HG02884 (cell line): Measurements from ENCODE around the gene FOXE1.

ENCODE experiments used
- ATAC-seq: cut with Tn5 transposase; IDR thresholded peaks from one replicate; pipeline ENCODE4 v1.9.1; 2021; ENCODE audit warnings: mild to moderate bottlenecking, moderate library complexity; ENCODE audit not compliant: unreplicated experiment

FOXE1 gene

DNA sequence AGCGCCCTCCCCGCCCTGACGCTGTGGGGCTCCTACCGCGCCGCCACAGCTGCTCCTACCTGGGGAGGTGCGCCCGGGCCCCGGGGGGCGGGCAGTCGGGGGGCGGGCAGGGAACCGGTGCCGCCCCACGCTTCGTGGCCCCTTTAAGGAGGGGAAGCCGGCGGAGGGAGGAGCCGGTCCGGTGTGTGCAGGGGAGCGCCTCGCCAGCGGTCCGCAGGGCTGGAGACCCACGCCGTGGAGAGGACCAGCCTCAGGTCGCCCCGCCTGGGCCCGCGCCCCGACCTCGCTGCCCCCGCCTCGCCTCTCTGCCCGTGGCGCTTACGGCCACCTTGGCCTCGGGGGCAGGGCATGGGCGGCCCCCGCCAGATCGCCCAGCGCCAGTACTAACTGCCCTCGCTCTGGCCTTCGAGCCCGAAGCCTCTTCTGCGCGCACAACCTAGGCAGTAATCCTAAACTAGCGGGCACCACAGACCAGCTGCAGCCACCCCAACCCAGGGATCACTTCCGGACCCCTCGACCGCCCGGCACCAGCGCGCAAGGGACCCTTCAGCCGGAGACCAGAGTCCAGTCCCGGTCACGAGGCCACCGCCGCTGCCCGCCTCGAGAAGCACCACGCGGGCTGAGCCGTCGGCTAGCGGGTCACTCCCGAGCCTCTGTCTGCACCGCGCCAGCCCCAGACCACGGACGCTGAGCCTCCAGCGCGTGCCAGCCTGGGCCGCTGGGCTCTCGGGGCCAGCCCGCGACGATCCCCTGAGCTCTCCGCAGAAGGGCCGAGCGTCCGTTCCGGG is at the start of gene FOXE1:
TSS of gene FOXE1 (plus strand) at position 171 of the 788 bp plus-strand sequence. CDS start 689 bp downstream, outside the sequence.
- ATAC-seq = no peak

DNA sequence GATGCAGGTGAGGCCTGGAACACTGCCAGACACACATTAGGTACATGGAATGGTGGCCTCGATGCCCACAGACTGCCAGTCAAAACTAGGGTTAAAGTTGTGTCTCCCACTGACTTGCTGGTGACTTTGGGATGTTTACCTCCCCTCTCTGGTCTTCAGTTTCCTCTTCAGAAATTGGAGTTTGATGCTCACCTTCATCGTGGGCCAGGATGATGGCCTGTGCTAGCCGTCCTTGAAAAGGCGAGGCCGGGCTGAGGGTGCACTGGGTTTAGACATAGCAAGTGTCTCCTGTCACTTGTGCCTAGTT is 49.0 kb upstream of the FOXE1 start:
- no peak for ATAC-seq

DNA sequence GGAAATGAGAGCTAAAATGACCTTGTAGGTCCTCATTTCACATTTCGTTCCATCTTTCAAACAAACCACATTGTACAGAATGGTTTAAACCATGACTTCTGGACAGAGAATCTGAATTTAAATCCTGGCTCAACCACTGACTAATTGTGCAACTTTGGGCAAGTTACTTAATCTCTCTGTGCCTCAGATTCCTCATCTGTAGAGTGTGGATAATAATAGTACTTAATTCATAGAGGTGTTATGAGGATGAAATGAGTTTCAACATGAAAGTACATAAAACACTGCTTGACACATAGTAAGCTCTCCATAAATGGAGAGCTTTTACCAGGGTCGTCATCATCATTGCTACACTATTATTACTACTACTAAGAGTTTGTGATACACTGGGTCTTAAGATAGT is 46.3 kb upstream of the FOXE1 start:
- no peak for ATAC-seq

DNA sequence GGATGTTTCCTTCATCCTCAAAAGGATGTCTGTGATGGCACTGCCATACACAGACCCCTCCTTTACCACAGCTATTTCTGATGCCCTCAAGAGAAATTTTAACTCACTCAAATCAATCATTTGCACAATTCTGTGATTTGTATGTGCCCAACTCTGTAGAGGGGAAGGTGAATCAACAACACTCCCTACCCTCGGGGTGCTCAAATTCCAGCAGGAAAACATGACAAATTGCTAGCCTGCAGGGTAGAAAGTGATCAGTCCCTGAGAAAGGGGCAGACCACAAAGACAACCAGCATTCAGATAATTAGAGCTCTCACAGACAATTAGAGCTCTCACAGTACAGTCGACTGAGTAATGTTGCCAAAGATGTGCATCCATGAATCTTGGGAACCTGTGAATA is 45.3 kb upstream of the FOXE1 start:
- no peak for ATAC-seq

DNA sequence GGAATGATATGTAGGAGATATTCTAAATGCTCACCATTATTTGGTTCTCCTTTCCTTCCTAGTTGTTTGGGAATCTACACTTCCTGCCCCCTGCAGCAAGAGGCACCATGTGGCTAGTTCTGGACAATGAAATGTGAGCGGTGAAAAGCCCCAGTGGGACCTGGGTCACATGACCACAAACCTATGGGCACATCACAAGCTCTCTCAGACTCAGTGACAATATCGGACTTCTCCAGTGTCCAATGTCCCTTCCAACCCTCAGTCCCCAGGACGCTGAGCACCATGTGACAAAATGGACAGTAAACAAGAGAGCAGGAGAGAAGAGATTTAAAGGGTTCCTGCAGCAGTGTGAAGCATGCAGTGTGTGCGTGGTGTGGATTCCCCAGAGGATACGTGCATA is 44.6 kb upstream of the FOXE1 start:
- ATAC-seq = no peak

DNA sequence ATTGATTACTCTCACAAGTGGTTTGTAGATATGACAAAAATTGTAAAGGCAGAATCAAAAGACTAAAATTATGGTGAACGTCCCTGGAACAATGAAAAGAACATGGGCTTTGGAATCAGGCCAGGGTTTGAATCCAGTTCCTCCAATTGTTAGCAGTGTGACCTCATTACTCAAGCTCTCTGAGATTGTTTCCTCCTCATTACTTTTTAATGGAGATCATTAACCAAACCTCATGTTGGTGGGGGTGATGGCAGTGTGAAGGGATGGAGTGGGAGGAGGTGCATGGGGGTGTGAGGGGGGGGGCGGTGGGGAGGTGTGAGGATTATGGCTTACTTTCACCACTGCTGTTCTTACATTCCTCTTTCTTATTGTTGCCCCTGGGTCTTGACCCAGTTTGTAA is 44.1 kb upstream of the FOXE1 start:
- no peak for ATAC-seq

DNA sequence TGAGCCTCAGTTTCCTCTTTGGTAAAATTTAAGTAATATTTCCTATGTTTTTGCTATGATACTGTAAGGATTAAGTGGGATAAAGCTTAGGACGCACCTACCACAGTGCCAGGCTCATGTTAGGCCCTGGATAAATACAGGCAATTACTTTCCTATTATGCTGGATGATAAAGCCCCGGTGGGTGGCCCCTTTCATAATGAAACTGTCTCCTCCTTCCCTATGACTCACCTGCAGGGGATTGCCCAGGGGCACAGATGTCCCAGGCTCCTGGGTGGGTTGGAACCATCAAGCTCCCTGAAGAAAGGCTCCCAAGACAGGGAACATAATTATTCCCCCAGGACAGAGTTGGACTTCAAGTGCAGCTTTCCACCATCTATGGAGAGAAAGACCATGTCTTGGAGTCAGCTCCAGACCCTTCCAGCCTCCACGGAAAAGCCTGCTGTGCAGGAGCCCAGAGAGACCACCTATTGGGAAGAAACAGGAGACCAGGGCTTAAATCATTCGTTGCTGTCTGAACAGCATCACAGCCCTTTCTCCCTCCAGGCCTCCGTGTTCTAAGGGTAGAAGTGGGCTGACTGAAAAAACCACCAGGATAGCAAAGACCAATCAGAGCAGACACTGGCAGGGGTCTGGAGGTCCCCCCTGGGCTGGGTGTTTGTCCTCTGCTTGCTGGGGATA is 43.2 kb upstream of the FOXE1 start:
- ATAC-seq = no peak

DNA sequence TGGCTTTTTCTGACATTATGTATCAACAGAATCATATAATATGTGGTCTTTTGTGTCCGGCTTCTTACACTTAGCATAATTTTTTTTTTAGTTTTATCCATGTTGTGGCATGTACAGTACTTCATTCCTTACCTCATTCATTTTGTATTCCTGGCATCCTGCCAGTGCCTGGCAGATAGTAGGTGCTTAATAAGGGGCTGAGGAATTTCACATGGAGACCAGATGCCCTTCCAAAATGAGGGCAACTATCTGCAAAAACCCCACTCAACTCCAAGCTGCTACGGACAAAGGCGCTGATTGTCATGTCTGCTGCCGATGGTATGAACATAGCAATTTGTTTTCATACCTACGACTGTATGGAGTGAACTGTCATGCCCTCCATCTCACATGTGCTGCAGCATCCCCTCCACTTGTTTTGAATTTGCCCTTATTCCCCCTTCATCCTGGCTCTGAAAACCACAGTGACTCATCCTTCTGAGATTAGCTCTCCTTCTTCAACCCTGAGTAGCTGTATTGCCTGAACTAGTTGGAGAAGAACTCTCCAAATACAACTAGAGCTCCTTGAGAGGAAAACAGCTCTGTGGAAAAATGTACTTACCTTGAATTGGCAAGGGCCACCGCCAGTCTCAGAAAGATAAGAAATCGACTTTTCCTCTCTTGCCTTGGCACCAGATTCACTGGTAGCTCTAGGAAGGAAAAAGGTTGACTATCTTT is 41.3 kb upstream of the FOXE1 start:
- no peak for ATAC-seq

DNA sequence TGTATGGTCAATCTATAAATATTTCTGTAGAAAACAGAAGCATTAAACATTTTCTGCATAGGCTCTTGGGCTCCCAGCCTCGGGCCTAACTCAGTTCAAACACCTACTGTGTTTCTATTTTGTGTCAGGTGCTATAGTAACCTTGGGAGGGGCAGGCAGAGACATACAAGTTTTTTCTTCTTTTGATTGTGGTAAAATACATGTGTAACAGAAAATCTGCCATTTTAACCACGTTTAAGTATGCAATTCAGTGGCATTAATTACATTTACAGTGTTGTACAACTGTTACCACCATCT is 40.8 kb upstream of the FOXE1 start:
- ATAC-seq = no peak

DNA sequence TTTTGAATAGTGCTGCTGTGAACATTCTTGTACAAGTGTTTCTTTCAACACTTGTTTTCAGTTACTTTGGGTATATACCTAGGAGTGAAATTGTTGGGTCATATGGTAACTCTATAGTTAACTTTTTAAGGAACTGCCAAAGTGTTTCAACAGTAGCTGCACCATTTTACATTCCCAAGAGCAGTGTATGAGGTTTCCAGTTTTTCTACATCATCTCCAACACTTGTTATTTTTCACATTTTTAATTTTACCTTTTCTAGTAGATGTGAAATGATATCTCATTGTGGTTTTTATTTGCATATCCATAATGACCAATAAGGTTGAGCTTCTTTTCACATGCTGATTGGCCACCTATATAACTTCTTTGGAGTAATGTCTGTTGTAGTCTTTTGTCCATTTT is 40.0 kb upstream of the FOXE1 start:
- no peak for ATAC-seq

DNA sequence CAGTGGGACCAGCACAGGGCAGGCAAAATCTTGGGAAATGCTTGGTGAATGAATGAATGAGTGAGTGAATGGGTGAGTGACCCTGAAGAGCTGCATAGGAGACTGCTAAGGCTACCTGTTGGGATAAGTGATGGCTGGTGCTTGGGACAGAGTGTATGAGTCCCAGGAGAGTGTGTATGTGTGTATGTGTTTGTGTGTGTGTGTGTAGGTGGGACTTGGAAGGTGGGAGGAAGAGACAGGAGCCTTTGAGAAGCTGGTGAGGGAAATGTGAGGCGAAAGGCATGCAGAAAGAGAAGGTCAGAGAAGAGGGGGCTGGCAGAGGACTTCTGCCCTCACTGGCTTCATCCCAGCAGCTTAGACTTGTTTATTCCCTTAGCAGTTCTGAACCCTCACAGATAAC is 33.3 kb upstream of the FOXE1 start:
- no peak for ATAC-seq

DNA sequence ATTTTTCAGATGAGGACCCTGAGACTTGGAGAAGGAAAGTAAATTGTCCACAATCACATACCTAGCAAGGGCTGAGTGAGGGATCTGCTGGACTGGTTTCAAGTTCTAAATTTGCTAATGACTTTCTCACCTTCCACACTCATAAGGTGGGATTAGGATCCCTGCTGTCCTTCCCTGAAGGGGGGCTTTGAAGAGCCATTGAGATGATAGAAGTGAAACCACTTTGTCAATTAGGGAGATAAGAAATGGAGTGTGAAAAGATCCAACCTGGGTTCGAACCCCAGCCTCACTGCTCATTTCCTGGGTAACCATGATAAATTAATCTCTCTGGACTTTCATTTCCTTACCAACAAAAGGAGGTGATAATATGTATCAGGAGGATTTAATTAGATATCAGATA is 32.7 kb upstream of the FOXE1 start:
- no peak for ATAC-seq

DNA sequence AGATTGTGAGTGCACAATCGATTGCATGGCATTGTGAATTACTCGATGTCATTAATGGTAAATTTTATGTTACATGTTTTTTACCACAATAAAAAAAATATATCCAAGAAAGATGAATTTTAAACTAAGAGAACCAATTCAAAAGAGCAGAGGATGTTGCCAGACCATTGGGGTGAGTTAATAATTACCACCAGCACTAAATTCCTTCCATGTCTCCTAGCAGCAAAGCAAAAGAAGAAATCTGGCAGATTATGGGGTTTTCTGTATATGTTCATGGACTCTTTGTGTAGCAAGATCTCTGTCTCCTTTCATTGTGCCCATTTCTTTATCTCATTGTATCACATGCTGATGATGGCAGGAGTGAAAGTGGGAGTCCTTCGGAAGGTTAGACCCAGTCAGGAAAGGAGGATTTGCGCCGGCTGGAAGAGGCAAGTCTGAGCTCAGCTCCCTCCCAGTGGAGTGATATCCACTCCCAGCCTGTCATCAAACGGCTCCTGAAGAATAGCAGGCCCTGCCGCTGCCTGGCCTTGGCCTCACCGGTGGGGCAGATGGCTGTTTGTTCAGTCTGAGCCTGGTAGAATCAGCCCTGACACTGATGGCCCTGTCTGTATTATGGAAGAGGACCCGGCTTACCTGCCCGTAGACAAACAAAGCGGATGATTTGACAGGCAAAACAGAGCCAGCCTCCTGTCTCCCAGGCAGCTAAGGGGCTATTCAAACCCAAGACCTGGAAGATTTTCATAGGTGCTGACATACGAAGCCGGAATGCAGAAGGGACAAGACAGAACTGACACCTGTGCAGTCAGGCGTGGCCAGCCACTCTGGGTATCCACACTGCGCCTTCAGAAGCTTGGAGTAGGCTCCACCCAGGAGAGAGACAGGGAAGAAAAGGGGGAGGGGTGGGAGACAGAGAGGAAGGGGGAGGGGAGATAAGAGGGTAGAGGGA is 21.9 kb upstream of the FOXE1 start:
- ATAC-seq = no peak

DNA sequence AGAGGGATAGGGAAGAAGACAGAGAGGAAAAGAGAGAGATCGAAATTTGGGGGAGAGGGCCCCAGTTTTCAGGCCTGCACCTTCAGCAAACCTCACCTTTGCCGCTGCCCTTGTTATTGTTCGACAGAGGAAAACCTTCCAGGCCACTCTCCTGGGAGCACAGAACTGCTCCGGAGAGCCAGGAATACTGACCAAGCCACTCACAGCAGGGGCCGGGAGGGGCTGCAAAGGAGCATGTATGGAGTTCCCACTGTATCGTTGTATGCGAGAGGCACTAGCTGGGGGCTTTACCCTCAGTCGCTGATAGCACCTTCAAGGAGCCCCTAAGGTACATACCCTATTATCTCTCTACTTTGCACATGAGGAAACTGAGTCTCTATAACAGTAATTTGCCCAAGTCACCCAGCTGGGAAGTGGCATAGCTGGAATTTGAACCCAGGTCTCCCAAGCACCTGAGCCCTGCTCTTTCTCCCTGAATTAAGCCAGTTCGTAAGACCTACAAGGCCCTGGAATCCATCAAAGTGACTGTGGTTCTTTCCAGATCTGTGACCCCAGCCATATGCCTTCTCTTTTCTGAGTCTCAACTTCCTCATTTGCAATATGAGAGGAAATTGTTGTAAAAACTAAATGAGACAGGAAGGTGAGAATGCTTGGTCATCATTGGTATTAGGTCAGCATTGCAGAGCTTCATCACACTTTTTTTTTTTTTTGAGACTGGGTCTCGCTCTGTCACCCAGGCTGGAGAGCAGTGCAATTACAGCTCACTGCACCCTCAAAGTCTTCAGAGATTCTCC is 21.0 kb upstream of the FOXE1 start:
- ATAC-seq = no peak

DNA sequence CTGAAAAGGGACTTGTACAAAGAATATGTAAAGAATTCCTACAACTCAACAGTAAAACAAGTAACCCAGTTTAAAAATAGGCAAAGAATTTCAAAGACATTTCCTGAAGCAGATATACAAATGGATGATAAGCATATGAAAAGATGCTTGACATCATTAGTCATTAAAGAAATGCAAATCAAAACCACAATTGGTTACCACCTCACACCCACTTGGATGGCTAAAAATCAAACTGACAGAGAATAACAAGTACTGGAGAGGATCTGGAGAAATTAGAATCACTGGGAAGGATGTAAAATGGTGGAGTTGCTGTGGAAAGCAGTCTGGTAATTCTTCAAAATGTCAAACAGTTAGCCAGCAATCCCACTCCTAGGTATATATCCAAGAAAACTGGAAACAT is 12.5 kb upstream of the FOXE1 start:
- no peak for ATAC-seq

DNA sequence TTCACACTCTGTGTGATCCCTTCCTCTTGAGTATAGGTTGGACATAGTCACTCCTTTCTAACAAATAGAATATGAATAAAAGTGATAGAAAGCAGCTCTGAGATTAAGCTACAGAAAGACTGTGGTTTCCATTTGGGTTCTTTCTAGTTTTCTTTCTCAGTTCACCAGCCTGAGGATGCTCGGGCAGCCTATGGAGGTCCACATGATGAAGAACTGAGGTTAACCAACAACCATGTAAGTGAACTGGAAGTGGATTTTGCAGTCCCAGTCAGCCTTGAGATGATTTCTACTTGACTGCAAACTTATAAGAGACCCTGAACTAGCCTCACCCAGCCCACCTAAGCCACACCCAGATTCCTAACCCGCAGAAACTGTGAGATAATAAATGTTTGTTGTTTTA is 10.1 kb upstream of the FOXE1 start:
- no peak for ATAC-seq

DNA sequence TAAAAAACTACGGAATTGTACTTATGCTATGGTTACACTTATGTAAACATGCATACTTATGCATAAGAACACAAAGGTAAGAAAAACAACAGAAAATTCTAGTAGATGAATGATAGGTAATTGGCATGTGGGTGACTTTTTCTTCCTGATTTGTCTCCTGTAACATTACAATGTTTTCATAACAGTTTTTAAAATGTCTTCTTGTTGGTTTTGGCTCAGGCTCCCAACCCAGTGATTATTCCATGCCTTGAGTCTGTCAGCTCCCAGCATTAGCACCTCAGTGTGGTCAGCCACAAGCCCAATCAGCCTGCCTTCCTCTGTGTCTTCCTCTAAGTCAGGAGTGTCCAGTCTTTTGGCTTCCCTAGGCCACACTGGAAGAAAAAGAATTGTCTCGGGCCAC is 7.9 kb upstream of the FOXE1 start:
- ATAC-seq = no peak

DNA sequence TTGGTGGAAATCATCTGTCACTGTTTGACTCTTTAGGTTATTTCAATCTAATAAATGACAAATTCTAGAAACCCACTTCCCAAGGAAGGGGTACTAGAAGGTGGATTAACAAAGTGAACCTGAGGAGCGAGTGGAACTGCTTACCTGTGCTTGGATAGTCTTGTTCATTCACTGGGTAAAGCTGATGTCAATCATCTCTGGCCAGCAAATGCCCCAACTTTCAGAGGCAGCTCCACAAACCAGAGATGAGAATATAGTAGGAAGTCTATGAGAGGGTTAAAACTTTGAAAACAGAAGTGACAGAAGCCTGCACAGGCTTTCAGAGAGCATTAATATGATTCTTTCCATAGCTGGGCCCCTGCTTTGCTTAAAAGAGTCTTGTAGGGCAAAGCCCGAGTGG is 7.3 kb upstream of the FOXE1 start:
- ATAC-seq = no peak

DNA sequence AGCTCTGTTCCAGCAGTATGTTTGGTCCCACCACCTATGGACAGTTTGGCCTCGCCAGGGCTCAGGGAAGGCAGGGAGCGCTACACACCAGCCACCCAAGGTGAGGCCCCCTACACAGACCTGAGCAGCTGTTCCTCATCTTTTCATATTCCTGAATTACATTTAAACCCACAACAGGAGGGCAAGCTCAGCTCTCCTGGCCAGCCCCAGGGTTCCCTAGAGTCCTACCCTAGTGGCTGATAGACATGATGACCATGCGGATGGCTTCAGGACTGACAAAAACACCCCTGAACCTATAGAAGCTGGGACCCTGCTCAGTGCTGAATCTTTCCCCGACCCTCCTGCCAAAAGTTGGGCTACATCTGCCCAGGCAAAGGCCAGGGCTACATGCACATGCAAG is 6.7 kb upstream of the FOXE1 start:
- no peak for ATAC-seq

DNA sequence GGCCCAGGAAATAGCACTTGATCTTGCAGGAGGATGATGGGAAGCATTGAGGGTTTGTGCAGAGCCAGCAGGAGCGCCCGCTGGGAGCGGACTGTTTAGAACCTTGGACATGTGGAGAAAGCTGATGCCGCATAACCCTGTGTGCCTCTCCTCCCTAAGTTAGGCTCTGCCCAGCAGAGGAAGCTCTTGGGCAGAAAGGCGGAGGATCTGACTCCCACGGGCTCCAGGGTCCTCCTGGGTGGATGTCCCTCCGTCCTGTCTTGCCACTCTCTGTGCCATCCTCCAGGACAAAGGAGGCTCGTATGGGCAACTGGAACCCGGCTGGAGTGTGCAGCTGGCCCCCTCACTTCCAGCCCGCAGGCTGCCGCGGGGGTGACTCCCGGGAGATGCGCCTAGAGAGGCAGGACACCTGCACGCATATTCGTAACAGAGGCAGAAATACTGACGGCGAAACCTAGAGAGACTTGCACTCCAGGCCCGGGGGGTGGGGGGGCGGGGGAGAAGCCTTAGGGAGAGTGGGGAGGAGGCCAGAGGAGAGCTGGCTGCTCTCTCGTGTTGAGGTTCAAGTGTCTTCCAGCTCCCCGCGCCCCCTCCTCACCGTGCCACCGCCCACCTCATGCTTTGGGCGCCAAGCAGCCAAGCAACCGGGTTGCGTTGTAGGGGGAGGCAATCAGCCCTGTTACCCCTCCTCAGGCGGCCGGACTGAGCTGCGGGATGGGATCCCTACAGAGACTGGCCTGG is 5.4 kb upstream of the FOXE1 start:
- ATAC-seq = no peak
